Activated B cell treated with CpG ODN at 0.5 μM for 24 hours (primary cell): ENCODE measurements around the gene FMN1. TPM values are rescaled to one million over a fixed set of nuclear protein-coding genes. Genes with fewer than 3 reads are reported as not detected.

Experiments used
- ATAC-seq: fragments of 200-7000 bp; cut with Tn5 transposase; one replicate; pipeline ENCODE4 v1.10.0; 2021; ENCODE audit warnings: low read depth, mild to moderate bottlenecking, moderate library complexity
- CTCF ChIA-PET: fragments of 350-600 bp; sonication (Branson Sonifier 250); formaldehyde crosslinking; loops from one replicate; lab custom pipeline; 2021; ENCODE audit warnings: antibody characterized with exemption; lab: Charles Lee
- POLR2A ChIA-PET: fragments of 350-600 bp; sonication (Branson Sonifier 250); formaldehyde crosslinking; loops from one replicate; lab custom pipeline; 2021; ENCODE audit warnings: antibody characterized with exemption; lab: Charles Lee
- DNase-seq: peaks from one replicate; pipeline ENCODE4 v3.0.0; 2022
- H3K27ac Mint-ChIP-seq: one replicate; pipeline ENCODE4 v1.8.0; 2020; ENCODE audit warnings: mixed read lengths
- H3K27me3 Mint-ChIP-seq: one replicate; pipeline ENCODE4 v1.8.0; 2021; ENCODE audit warnings: mixed read lengths
- H3K36me3 Mint-ChIP-seq: one replicate; pipeline ENCODE4 v1.8.0; 2021; ENCODE audit warnings: low read depth, mixed read lengths
- H3K4me1 Mint-ChIP-seq: one replicate; pipeline ENCODE4 v1.8.0; 2021; ENCODE audit warnings: mixed read lengths
- H3K4me3 Mint-ChIP-seq: one replicate; pipeline ENCODE4 v1.8.0; 2020; ENCODE audit warnings: mild to moderate bottlenecking, mixed read lengths
- H3K9me3 Mint-ChIP-seq: one replicate; pipeline ENCODE4 v1.8.0; 2020; ENCODE audit warnings: mixed read lengths
- CTCF ChIP-seq: fragments of 200-600 bp; IDR thresholded peaks from one replicate; pipeline ENCODE4 v1.8.0; 2022; ENCODE audit warnings: antibody characterized with exemption, mild to moderate bottlenecking
- intact Hi-C: fragments of 100-400 bp; cut with micrococcal nuclease; formaldehyde crosslinking; loops from one replicate; pipeline ENCODE4 v1.15.1; 2024
- total RNA-seq: library from RNA; stranded (reverse); gene quantifications from 2 replicates; pipeline ENCODE4 v1.2.3, GENCODE V29; 2022

FMN1 gene
- total RNA-seq, 1 donor from 2014 or later, result 0.80 TPM

DNA sequence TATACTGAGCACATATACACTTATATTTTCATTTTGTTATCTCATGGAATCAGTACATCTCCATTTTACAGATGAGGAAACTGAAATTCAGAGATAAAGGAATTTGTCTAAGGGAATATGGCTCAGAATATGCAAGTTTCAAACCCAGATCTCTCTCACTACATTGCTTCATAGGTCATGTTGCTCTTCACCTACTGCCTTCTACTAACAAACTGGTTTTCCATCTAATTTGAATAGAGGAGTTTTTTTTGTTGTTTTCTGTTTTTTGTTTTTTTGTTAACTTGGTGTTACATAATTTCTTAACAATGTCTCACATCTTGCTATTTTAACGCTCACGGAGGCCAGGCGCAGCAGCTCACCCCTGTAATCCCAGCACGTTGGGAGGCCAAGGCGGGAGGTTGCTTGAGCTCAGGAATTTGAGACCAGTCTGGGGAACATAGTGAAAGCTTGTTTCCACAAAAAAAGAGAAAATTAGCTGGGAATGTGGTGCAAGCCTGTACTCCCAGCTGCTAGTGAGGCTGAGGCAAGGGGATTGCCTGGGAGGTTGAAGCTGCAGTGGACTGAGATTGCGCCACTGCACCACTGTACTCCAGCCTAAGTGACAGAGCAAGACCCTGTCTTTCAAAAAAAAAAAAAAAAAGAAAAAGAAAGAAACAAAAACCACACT is 37.0 kb downstream of the FMN1 start:
- intact Hi-C loops, result no loop called here
- H3K27ac Mint-ChIP-seq, result no peak overlapping the region
- no peak overlapping the region for H3K4me3 Mint-ChIP-seq
- H3K36me3 Mint-ChIP-seq, result no peaks in the 10 kb centered on the region
- DNase-seq, result no peak
- H3K27me3 Mint-ChIP-seq, result peaks cover 11% of the 10 kb centered on the region
- ChIA-PET POLR2A (no interaction called here), CTCF (no interaction called here)
- no peaks in the 10 kb centered on the region for H3K9me3 Mint-ChIP-seq
- TF ChIP-seq CTCF, result no peak
- ATAC-seq, result no peak
- peaks cover 10% of the 10 kb centered on the region for H3K4me1 Mint-ChIP-seq

GRCh38 chr15:33155691-33156420 is 38.7 kb downstream of the FMN1 start:
- TF ChIP-seq CTCF, result no peak
- H3K4me1 Mint-ChIP-seq, result peaks cover 15% of the 10 kb centered on the region
- no peak overlapping the region for H3K27ac Mint-ChIP-seq
- intact Hi-C loops, result no loop called here
- CTCF ChIA-PET, result no interaction called here
- no peaks in the 10 kb centered on the region for H3K36me3 Mint-ChIP-seq
- H3K27me3 Mint-ChIP-seq, result peaks cover 11% of the 10 kb centered on the region
- H3K9me3 Mint-ChIP-seq, result no peaks in the 10 kb centered on the region
- no peak overlapping the region for H3K4me3 Mint-ChIP-seq
- ATAC-seq (no peak), DNase-seq (no peak)
- POLR2A ChIA-PET, result interaction anchor here (0.6 kb wide), 1 partner anchor 1170 kb away, joined by 4 read pairs; no protein-coding TSS in a partner anchor

DNA sequence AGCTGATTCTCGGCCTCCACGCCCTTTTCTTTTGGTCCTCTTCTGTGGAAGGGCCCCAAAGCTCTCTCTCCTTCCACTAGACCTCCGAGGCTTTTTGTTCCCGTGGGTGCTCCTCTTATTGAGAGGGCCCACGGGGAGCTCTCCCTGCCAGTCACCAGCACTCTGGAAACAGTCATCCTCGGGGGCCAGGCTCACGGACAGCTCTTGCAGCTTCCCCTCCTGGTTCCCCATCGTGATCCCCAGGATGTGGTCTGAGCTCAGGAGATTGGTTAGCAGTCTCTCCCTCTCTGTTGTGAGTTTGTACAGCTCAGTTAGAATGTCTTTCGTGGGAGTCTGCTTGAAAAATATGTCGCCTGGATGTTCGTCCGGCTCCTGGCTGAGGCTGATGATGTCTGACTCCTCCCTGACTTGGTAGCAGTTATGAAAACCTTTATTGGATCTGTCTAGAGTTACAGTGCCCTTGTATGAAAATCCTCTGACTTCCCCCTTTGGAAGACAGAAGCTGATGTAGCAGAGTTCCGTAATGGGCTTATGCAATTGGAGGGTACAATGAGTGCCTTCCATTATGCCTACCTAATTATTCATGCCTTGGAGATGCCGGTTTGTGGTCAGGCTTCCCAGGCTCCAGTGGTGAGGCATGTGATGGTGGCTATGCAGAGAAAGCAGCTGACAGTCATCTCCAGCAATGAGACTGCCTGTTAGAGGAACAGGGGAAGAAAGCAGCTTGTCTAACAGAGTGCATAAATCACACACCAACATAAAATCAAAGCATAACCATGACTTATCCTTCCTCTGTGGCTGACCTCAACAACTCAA is 40.0 kb downstream of the FMN1 start:
- Mint-ChIP-seq H3K27me3 (peaks cover 8% of the 10 kb centered on the region), H3K36me3 (no peaks in the 10 kb centered on the region), H3K27ac (no peak overlapping the region), H3K4me1 (peaks cover 14% of the 10 kb centered on the region), H3K4me3 (no peak overlapping the region), H3K9me3 (no peaks in the 10 kb centered on the region)
- ChIA-PET CTCF (no interaction called here), POLR2A (no interaction called here)
- intact Hi-C loops, result no loop called here
- ATAC-seq, result no peak
- TF ChIP-seq CTCF, result no peak
- DNase-seq, result no peak

DNA sequence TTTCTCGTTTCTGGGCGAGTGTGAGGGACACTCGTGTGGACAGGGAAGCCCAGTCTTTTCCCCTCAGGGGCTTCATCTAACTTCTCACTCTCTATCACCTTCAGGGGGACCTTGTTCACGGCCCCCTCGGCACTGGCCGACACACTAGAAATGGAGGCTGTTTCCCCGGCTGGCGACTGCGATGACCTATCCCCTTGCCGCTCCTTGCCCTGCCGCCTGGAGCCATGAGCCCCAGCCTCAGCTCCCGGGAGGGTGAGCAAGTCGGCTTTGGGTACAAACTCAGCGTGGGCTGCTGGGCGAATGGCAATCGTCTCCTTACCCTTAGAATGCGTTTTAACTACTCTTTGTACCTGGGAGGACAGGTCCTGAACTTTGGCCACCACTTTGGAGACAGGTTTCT is 41.0 kb downstream of the FMN1 start:
- ATAC-seq, result no peak
- peaks cover 8% of the 10 kb centered on the region for H3K27me3 Mint-ChIP-seq
- ChIA-PET CTCF (no interaction called here), POLR2A (no interaction called here)
- no peak for DNase-seq
- H3K36me3 Mint-ChIP-seq, result no peaks in the 10 kb centered on the region
- H3K9me3 Mint-ChIP-seq, result no peaks in the 10 kb centered on the region
- intact Hi-C loops, result no loop called here
- no peak overlapping the region for H3K4me3 Mint-ChIP-seq
- no peak for TF ChIP-seq CTCF
- no peak overlapping the region for H3K27ac Mint-ChIP-seq
- H3K4me1 Mint-ChIP-seq, result peaks cover 9% of the 10 kb centered on the region
